Measurements from ENCODE around the gene TCEAL4.
"Not testable (repeated sequence)": the region's sequence is repeated elsewhere in the genome, so short reads cannot be mapped to it uniquely, and the experiment has no call there.

The TCEAL4 gene

GRCh38 chrX:103592295-103592694, 7.0 kb downstream of the TCEAL4 start:
- DNase-seq (ENCODE audit: low read depth in 2 of 2): not testable (repeated sequence)

GRCh38 chrX:103595202-103595601, 9.9 kb downstream of the TCEAL4 start:
- DNase-seq (ENCODE audit: low read depth in 2 of 2): not testable (repeated sequence)

- DNase-seq (ENCODE audit: low read depth in 2 of 2): peak in 1 of 2 donors; percentile 9
These were observed 22.3 kb downstream of the TCEAL4 start, which contains the start of gene TCEAL3 for GRCh38 chrX:103607364-103608305. Gene TCEAL3, plus strand, starts transcription at chrX:103607963. Its CDS starts 1,102 bp downstream, at chrX:103609065.

- no peak for DNase-seq (ENCODE audit: low read depth in 2 of 2)
These were observed 23.1 kb downstream of the TCEAL4 start for GRCh38 chrX:103608306-103608963.

- DNase-seq (ENCODE audit: low read depth in 2 of 2): no peak
These were observed 25.0 kb downstream of the TCEAL4 start for GRCh38 chrX:103610282-103610681.

- DNase-seq (ENCODE audit: low read depth in 2 of 2): no peak
These were observed 28.1 kb downstream of the TCEAL4 start for GRCh38 chrX:103613362-103613890.

- DNase-seq (ENCODE audit: low read depth in 2 of 2): no peak
These were observed 29.7 kb downstream of the TCEAL4 start for GRCh38 chrX:103614999-103615398.

- no peak for DNase-seq (ENCODE audit: low read depth in 2 of 2)
These were observed 30.6 kb downstream of the TCEAL4 start for GRCh38 chrX:103615781-103616371.

- DNase-seq (ENCODE audit: low read depth in 2 of 2): no peak
These were observed 31.4 kb downstream of the TCEAL4 start for GRCh38 chrX:103616676-103617186.

- no peak for DNase-seq (ENCODE audit: low read depth in 2 of 2)
These were observed 38.8 kb downstream of the TCEAL4 start for GRCh38 chrX:103624111-103624510.

- DNase-seq (ENCODE audit: low read depth in 2 of 2): no peak
These were observed 41.5 kb downstream of the TCEAL4 start for GRCh38 chrX:103626855-103627254.

GRCh38 chrX:103628386-103629317, 43.3 kb downstream of the TCEAL4 start, which contains the start of gene TCEAL1:
Gene TCEAL1, plus strand, starts transcription at chrX:103628975. Its CDS starts 942 bp downstream, at chrX:103629917.
- peak in 1 of 2 donors; percentile 7 for DNase-seq (ENCODE audit: low read depth in 2 of 2)

- DNase-seq (ENCODE audit: low read depth in 2 of 2): no peak
These were observed 44.2 kb downstream of the TCEAL4 start for GRCh38 chrX:103629318-103630170.

- no peak for DNase-seq (ENCODE audit: low read depth in 2 of 2)
These were observed 44.8 kb downstream of the TCEAL4 start for GRCh38 chrX:103630171-103630511.

- DNase-seq (ENCODE audit: low read depth in 2 of 2): no peak
These were observed 45.8 kb downstream of the TCEAL4 start for GRCh38 chrX:103631145-103631544.

GRCh38 chrX:103635436-103635835, 50.1 kb downstream of the TCEAL4 start:
- no peak for DNase-seq (ENCODE audit: low read depth in 2 of 2)
